HAP-1 (cell line): ENCODE results near the gene SALL4.
"Not testable (repeated sequence)": the region's sequence is repeated elsewhere in the genome, so short reads cannot be mapped to it uniquely, and the experiment has no call there.

ENCODE experiments used
- DNase-seq, 2 experiments: peaks; one replicate each; pipeline ENCODE4 v3.0.0-alpha.2; 2016 to 2020; ENCODE audit warnings: low spot score in 2 of 2
- H3K27me3 ChIP-seq: fragments of 250-450 bp; sonication (Bioruptor Pico); 2 replicates; pipeline ENCODE4 v1.5.1; 2020; ENCODE audit warnings: low read depth, mild to moderate bottlenecking, moderate library complexity
- H3K36me3 ChIP-seq: fragments of 250-450 bp; sonication (Bioruptor Pico); replicated peaks from 2 replicates; pipeline ENCODE4 v1.5.1; 2020; ENCODE audit warnings: mild to moderate bottlenecking
- H3K4me1 ChIP-seq: fragments of 250-450 bp; sonication (Bioruptor Pico); 2 replicates; pipeline ENCODE4 v1.5.1; 2020; ENCODE audit warnings: mild to moderate bottlenecking
- H3K4me3 ChIP-seq: fragments of 250-450 bp; sonication (Bioruptor Pico); 2 replicates; pipeline ENCODE4 v1.5.1; 2020; ENCODE audit warnings: mild to moderate bottlenecking, moderate library complexity
- H3K9me3 ChIP-seq: fragments of 250-450 bp; sonication (Bioruptor Pico); 2 replicates; pipeline ENCODE4 v1.5.1; 2020; ENCODE audit warnings: mild to moderate bottlenecking, moderate library complexity
- in situ Hi-C: fragments of 300-500 bp; cut with MboI; formaldehyde crosslinking; loops from 3 replicates; pipeline ENCODE4 v1.14.3; 2020; ENCODE audit warnings: low sequenced_read_pairs, inconsistent platforms, mixed read lengths

The SALL4 gene

GRCh38 chr20:51750770-51751388 is 51.4 kb downstream of the SALL4 start:
- DNase-seq: no peak
- in situ Hi-C loops: no loop called here
- Histone ChIP-seq H3K36me3 (no peaks in the 10 kb centered on the region), H3K27me3 (no peaks in the 10 kb centered on the region), H3K4me1 (peaks cover 3% of the 10 kb centered on the region; the same call in 1 of the 2 replicates), H3K9me3 (no peaks in the 10 kb centered on the region), H3K4me3 (no peak overlapping the region)

GRCh38 chr20:51750037-51750769 is 52.1 kb downstream of the SALL4 start:
- H3K36me3 ChIP-seq: no peaks in the 10 kb centered on the region
- no peak for DNase-seq
- H3K27me3 ChIP-seq: no peaks in the 10 kb centered on the region
- H3K4me3 ChIP-seq: no peak overlapping the region
- H3K9me3 ChIP-seq: no peaks in the 10 kb centered on the region
- in situ Hi-C loops: no loop called here
- peaks cover 3% of the 10 kb centered on the region; the same call in 1 of the 2 replicates for H3K4me1 ChIP-seq

GRCh38 chr20:51749674-51750036 is 52.7 kb downstream of the SALL4 start:
- no peak overlapping the region for H3K4me3 ChIP-seq
- peaks cover 3% of the 10 kb centered on the region; the same call in 1 of the 2 replicates for H3K4me1 ChIP-seq
- DNase-seq: no peak
- no peaks in the 10 kb centered on the region for H3K36me3 ChIP-seq
- no peaks in the 10 kb centered on the region for H3K9me3 ChIP-seq
- in situ Hi-C loops: no loop called here
- H3K27me3 ChIP-seq: no peaks in the 10 kb centered on the region

- Histone ChIP-seq H3K27me3 (no peaks in the 10 kb centered on the region), H3K4me1 (no peaks in the 10 kb centered on the region; the same call in 1 of the 2 replicates), H3K4me3 (no peak overlapping the region), H3K36me3 (no peaks in the 10 kb centered on the region), H3K9me3 (no peaks in the 10 kb centered on the region)
- DNase-seq: no peak
- in situ Hi-C loops: no loop called here
These were observed 55.0 kb downstream of the SALL4 start for GRCh38 chr20:51747182-51747911.

GRCh38 chr20:51745804-51746203 is 56.5 kb downstream of the SALL4 start:
- in situ Hi-C loops: no loop called here
- no peak overlapping the region for H3K4me3 ChIP-seq
- no peaks in the 10 kb centered on the region for H3K4me1 ChIP-seq
- no peaks in the 10 kb centered on the region for H3K9me3 ChIP-seq
- DNase-seq: no peak
- H3K36me3 ChIP-seq: no peaks in the 10 kb centered on the region
- H3K27me3 ChIP-seq: no peaks in the 10 kb centered on the region

GRCh38 chr20:51740838-51741237 is 61.5 kb downstream of the SALL4 start:
- no peaks in the 10 kb centered on the region for H3K4me1 ChIP-seq
- H3K27me3 ChIP-seq: no peaks in the 10 kb centered on the region
- in situ Hi-C loops: no loop called here
- no peak for DNase-seq
- no peaks in the 10 kb centered on the region for H3K9me3 ChIP-seq
- no peak overlapping the region for H3K4me3 ChIP-seq
- no peaks in the 10 kb centered on the region for H3K36me3 ChIP-seq

GRCh38 chr20:51740308-51740707 is 62.0 kb downstream of the SALL4 start:
- DNase-seq, H3K9me3 ChIP-seq, H3K27me3 ChIP-seq, in situ Hi-C loops, H3K36me3 ChIP-seq, H3K4me3 ChIP-seq, H3K4me1 ChIP-seq: not testable (repeated sequence)

- Histone ChIP-seq H3K9me3 (no peaks in the 10 kb centered on the region), H3K36me3 (no peaks in the 10 kb centered on the region), H3K27me3 (no peaks in the 10 kb centered on the region), H3K4me1 (no peaks in the 10 kb centered on the region), H3K4me3 (no peak overlapping the region)
- DNase-seq: no peak
- in situ Hi-C loops: no loop called here
These were observed 62.5 kb downstream of the SALL4 start for GRCh38 chr20:51739722-51740249.

GRCh38 chr20:51738877-51739447 is 63.4 kb downstream of the SALL4 start:
- H3K9me3 ChIP-seq: no peaks in the 10 kb centered on the region
- in situ Hi-C loops: no loop called here

GRCh38 chr20:51738261-51738660 is 64.1 kb downstream of the SALL4 start:
- H3K27me3 ChIP-seq, in situ Hi-C loops, DNase-seq, H3K4me3 ChIP-seq, H3K36me3 ChIP-seq, H3K9me3 ChIP-seq, H3K4me1 ChIP-seq: not testable (repeated sequence)

More at GRCh38 chr20:51738877-51739447, 63.4 kb downstream of the SALL4 start:
- H3K27me3 ChIP-seq: no peaks in the 10 kb centered on the region
- H3K4me3 ChIP-seq: no peak overlapping the region
- no peaks in the 10 kb centered on the region for H3K36me3 ChIP-seq
- DNase-seq: no peak
- H3K4me1 ChIP-seq: no peaks in the 10 kb centered on the region

- DNase-seq: no peak
- H3K27me3 ChIP-seq: no peaks in the 10 kb centered on the region
- H3K9me3 ChIP-seq: no peaks in the 10 kb centered on the region
- in situ Hi-C loops: no loop called here
- H3K4me1 ChIP-seq: no peaks in the 10 kb centered on the region
- no peaks in the 10 kb centered on the region for H3K36me3 ChIP-seq
- H3K4me3 ChIP-seq: no peak overlapping the region
These were observed 65.4 kb downstream of the SALL4 start for GRCh38 chr20:51736947-51737346.

- Histone ChIP-seq H3K36me3 (no peaks in the 10 kb centered on the region), H3K4me3 (no peak overlapping the region), H3K4me1 (no peaks in the 10 kb centered on the region), H3K27me3 (no peaks in the 10 kb centered on the region), H3K9me3 (no peaks in the 10 kb centered on the region)
- DNase-seq: no peak
- in situ Hi-C loops: no loop called here
These were observed 66.4 kb downstream of the SALL4 start for GRCh38 chr20:51735728-51736600.
